ENCODE measurements around the gene NKAIN2.
"Not testable (repeated sequence)": the region's sequence is repeated elsewhere in the genome, so short reads cannot be mapped to it uniquely, and the experiment has no call there.

Gene NKAIN2

DNA sequence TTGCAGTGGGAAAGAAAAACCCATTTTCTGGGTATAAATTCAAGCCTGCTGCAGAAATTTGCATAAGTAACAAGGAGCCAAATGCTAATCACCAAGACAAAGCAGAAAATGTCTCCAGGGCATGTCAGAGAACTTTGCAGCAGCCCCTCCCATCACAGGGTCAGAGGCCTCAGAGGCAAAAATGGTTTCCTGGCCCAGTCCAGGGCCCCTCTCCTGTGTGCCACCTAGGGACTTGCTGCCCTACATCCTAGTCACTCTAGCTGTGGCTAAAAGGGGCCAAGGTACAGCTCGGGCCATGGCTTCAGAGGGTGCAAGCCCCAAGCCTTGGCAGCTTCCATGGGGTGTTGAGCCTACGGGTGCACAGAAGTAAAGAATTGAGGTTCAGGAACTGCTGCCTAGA is 497.2 kb downstream of the NKAIN2 start:
- DNase-seq (ENCODE audit: low read depth in 2 of 3, low spot score in 1 of 3), result not testable (repeated sequence)

DNA sequence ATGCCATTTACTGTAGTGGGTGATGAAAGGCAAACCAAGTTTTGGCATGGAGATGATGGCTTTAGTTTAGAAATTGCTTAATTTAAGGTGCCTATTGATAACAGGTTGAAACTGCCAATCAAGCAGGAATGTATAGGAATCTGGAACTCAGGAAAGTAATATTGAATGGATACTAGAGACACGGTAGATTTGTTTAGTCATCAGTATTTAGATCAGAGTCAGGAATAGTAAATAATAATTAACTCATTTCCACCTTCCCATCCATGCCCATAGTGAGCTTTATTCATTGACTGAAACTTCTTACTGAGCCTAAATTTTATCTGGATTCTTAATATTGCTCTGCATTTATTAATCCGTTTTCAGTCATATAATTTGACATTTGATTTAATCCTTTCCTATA is 500.3 kb downstream of the NKAIN2 start:
- DNase-seq (ENCODE audit: low read depth in 2 of 3, low spot score in 1 of 3), result no peak

DNA sequence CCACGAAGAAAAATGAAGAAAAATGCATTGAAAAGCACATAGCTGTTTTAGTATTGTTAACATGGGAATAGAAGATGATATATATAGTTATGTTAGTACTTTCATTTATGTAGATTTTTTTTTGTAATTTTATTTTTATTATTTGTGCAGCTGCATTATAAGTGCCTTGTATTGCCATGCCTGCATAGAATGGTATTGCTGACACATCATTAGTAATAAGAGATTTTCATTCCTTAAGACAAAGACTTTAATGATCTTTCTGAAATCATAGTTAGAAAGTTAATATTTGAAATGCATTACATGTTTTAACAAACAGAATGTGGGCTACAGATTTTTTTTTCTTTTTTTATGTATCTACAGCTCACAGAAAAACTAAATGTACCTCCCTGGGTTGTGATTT is 506.5 kb downstream of the NKAIN2 start:
- DNase-seq (ENCODE audit: low read depth in 2 of 3, low spot score in 1 of 3), result no peak

- no peak for DNase-seq (ENCODE audit: low read depth in 2 of 3, low spot score in 1 of 3)
Observed at GRCh38 chr6:124319410-124319809, 515.7 kb downstream of the NKAIN2 start.

DNA sequence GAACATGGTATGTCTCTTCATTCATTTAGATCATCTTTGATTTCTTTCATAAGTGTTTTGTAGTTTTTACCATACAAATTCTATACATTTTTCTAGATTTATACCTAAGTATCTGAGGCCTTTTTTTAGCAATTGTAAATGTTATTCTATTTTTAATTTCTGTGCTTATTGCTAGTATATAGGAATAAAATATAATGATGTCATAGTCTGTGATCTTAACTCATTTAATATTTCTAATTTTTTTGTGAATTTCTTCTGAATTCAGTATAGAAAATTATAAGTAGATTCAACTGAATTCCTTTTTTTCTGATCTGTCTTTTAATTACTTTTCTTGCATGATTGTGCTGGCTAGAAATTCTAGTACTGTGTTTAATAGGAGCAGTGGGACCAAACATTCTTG is 520.6 kb downstream of the NKAIN2 start:
- DNase-seq (ENCODE audit: low read depth in 2 of 3, low spot score in 1 of 3), result no peak

GRCh38 chr6:124330197-124330596 is 526.5 kb downstream of the NKAIN2 start:
- DNase-seq (ENCODE audit: low read depth in 2 of 3, low spot score in 1 of 3), result no peak

GRCh38 chr6:124334359-124334758 is 530.7 kb downstream of the NKAIN2 start:
- DNase-seq (ENCODE audit: low read depth in 2 of 3, low spot score in 1 of 3), result no peak

DNA sequence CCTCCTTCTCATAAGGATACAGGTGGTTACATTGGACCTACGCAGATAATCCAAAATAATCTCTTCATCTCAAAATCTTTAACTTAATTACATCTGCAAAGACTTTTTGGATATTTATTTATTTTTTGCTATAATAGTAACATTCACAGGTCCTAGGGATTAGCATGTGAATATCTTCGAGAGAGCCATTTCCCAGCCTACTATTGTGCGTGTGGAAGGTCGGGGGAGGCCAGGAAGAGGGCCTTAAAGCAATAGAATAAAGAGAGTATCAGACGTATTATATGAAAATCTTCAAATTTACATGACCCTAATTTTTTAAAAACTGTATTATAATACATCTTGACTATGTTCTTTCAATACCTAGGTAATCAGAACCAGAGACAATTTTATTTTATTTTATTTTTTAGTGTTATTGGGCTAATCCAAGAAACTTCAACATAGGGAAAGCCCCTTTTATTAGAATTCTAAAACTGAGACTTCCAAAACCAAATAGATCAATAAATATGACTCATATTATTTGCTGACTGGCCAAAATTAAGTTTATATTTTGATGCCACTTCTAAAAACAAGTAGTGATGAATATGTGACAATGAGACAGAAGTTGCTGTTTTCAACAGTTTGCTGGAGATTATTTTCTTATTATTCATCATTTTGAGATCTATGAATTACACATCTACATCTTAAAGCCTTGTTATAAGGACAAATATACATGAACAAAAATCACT is 536.1 kb downstream of the NKAIN2 start:
- DNase-seq (ENCODE audit: low read depth in 2 of 3, low spot score in 1 of 3), result no peak

DNA sequence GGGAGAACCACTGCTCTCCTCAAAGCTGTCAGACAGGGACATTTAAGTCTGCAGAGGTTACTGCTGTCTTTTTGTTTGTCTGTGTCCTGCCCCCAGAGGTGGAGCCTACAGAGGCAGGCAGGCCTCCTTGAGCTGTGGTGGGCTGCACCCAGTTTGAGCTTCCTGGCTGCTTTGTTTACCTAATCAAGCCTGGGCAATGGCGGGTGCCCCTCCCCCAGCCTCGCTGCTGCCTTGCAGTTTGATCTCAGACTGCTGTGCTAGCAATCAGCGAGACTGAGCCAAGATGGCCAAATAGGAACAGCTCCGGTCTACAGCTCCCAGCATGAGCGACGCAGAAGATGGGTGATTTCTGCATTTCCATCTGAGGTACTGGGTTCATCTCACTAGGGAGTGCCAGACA is 544.7 kb downstream of the NKAIN2 start:
- DNase-seq (ENCODE audit: low read depth in 2 of 3, low spot score in 1 of 3), result not testable (repeated sequence)

GRCh38 chr6:124355146-124355545 is 551.5 kb downstream of the NKAIN2 start:
- DNase-seq (ENCODE audit: low read depth in 2 of 3, low spot score in 1 of 3), result no peak

DNA sequence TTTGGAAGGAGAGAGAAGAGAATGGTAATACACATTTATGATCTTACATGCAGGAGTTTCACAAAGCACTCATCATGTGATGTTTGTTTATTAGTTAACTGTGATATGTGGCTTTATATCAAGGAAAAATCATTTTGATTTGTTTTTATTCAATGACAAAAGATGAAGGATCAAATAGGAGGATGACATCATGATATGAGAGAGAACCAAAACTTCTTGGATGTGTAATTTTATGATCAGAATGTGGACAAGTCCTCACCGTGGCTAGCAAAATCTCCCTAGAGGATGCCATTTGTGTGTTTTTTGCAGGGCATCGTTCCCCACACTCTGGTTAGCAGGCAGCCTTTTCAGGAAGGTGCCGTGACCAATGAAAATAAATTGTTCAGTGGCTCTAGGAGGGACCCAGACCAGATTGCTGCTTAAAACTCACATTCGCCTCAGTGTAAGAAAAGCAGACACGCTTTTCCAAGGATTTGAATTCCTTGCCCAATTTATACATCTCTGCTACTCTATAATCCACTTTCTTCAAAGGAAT is 552.7 kb downstream of the NKAIN2 start:
- DNase-seq (ENCODE audit: low read depth in 2 of 3, low spot score in 1 of 3), result no peak

- DNase-seq (ENCODE audit: low read depth in 2 of 3, low spot score in 1 of 3), result no peak
Observed at GRCh38 chr6:124356811-124357210, 553.1 kb downstream of the NKAIN2 start.

GRCh38 chr6:124368131-124368530 is 564.5 kb downstream of the NKAIN2 start:
- DNase-seq (ENCODE audit: low read depth in 2 of 3, low spot score in 1 of 3), result no peak

GRCh38 chr6:124371974-124372475 is 568.4 kb downstream of the NKAIN2 start:
- no peak for DNase-seq (ENCODE audit: low read depth in 2 of 3, low spot score in 1 of 3)

DNA sequence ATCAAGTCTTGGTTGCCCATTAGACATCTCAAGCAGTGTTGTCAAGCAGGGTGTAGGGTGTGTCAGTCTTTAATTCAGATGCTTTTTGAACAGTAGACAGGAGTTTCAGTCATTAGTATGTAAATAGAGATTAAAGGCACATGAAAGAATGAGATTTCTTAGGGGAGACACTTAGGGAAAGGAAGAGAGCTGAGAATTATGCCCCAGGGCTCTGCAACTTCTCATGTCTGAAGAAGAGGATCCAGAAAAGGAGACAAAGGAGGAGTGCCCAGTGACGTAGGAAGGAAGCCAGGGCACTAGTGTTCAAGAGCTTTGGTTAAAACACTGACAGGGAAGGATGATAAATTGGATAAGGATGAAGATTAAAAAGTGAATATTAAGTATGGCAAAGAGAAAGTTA is 569.7 kb downstream of the NKAIN2 start:
- no peak for DNase-seq (ENCODE audit: low read depth in 2 of 3, low spot score in 1 of 3)

GRCh38 chr6:124389127-124389526 is 585.5 kb downstream of the NKAIN2 start:
- DNase-seq (ENCODE audit: low read depth in 2 of 3, low spot score in 1 of 3), result no peak

DNA sequence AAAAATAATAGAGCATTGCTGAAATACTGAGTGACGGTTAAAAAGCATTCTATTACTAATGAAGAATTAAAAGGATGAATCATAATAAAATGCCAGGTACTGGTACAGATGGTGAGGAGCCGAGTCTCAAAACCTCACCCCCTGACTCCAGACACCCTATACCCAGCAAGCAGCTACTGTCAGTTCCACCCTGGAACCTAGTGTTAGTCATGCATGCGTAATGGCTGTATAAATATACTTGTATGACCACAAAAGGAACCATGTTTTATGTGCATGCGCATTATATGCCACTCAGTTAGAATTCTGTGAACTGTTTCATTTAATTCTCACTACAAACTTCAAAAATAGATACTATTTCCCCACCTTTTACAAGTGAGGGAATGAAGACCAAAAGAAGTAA is 589.9 kb downstream of the NKAIN2 start:
- no peak for DNase-seq (ENCODE audit: low read depth in 2 of 3, low spot score in 1 of 3)

- DNase-seq (ENCODE audit: low read depth in 2 of 3, low spot score in 1 of 3), result no peak
Observed at GRCh38 chr6:124396361-124396760, 592.7 kb downstream of the NKAIN2 start.

GRCh38 chr6:124400261-124400999 is 596.8 kb downstream of the NKAIN2 start:
- no peak for DNase-seq (ENCODE audit: low read depth in 2 of 3, low spot score in 1 of 3)

GRCh38 chr6:124410425-124410824 is 606.8 kb downstream of the NKAIN2 start:
- DNase-seq (ENCODE audit: low read depth in 2 of 3, low spot score in 1 of 3), result not testable (repeated sequence)

DNA sequence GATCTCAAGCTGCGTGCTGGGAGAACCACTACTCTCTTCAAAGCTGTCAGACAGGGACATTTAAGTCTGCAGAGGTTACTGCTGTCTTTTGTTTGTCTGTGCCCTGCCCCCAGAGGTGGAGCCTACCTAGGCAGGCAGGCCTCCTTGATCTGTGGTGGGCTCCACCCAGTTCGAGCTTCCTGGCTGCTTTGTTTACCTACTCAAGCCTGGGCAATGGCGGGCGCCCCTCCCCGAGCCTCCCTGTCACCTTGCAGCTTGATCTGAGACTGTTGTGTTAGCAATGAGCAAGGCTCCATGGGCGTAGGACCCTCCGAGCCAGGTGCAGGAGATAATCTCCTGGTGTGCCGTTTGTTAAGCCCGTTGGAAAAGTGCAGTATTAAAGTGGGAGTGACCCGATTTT is 609.0 kb downstream of the NKAIN2 start:
- DNase-seq (ENCODE audit: low read depth in 2 of 3, low spot score in 1 of 3), result not testable (repeated sequence)

DNA sequence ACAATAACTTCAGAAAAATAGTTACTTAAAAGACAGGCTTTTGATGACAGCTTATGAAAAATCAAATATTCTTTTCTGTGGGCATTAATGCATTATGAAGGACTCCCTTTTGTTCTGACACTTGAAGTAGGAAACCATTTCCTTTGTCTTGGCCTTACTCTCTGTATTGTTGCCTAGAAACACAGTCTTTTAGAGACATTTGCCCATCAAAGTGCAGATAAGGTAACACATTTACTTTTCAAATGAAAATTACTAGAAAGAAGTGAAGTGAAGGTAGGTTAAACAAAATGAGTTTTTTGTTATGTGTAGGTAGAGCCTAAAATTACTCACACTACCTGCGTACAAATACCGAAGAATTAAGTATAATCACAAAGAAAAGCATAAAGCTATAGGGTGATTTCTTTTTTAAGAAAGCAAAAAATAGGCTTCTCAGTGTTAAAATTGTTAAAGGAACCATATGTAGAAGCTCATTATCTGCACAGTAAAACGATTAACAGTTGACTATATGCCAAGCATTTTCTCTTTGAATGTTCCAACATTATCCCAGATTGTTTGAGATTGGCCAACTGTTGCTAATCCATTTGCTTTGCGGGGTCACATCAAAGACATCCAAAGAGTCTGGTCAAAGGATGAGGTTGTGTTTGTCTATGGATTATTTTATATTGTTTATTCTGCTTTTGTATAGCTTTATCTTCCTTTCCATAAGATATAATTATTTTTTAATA is 616.6 kb downstream of the NKAIN2 start:
- no peak for DNase-seq (ENCODE audit: low read depth in 2 of 3, low spot score in 1 of 3)

Measured in stimulated activated CD4-positive, alpha-beta T cell treated with anti-CD3 and anti-CD28 coated beads, Interleukin-12 subunit alpha, Interleukin-12 subunit beta, amount 100 ng/mL, for 48 hours (primary cell).